GM23248 (cell line): ENCODE measurements around the gene ADH1B. TPM values are rescaled to one million over a fixed set of nuclear protein-coding genes. Genes with fewer than 3 reads are reported as not detected.

Experiments
- DNase-seq: peaks from one replicate; pipeline ENCODE4 v3.0.0-alpha.2; 2015
- H2AFZ ChIP-seq: fragments of 200-600 bp; sonication (generic); 2 replicates; pipeline ENCODE4 v1.6.1; 2016; ENCODE audit warnings: antibody characterized with exemption
- H3F3A ChIP-seq: fragments of 200-600 bp; sonication (generic); 2 replicates; pipeline ENCODE4 v1.6.1; 2016; ENCODE audit warnings: mild to moderate bottlenecking, antibody characterized with exemption, mixed run types; ENCODE audit not compliant: insufficient read depth
- H3K27ac ChIP-seq: fragments of 200-600 bp; sonication (generic); 2 replicates; pipeline ENCODE4 v1.5.1; 2016; ENCODE audit warnings: mild to moderate bottlenecking
- H3K27me3 ChIP-seq: fragments of 200-600 bp; sonication (generic); replicated peaks from 2 replicates; pipeline ENCODE4 v1.6.1; 2016; ENCODE audit warnings: mild to moderate bottlenecking; ENCODE audit not compliant: insufficient read depth
- H3K36me3 ChIP-seq: fragments of 200-600 bp; sonication (generic); 2 replicates; pipeline ENCODE4 v1.6.1; 2016; ENCODE audit warnings: low read depth, mild to moderate bottlenecking
- H3K4me1 ChIP-seq: fragments of 200-600 bp; sonication (generic); 2 replicates; pipeline ENCODE4 v1.6.1; 2016; ENCODE audit warnings: mild to moderate bottlenecking; ENCODE audit not compliant: insufficient read depth
- H3K4me2 ChIP-seq: fragments of 200-600 bp; sonication (generic); one replicate; pipeline ENCODE4 v1.6.1; 2016; ENCODE audit warnings: mild to moderate bottlenecking; ENCODE audit not compliant: unreplicated experiment
- H3K4me3 ChIP-seq: fragments of 200-600 bp; sonication (generic); 2 replicates; pipeline ENCODE4 v1.5.1; 2016; ENCODE audit warnings: mild to moderate bottlenecking
- H3K79me2 ChIP-seq: fragments of 200-600 bp; sonication (generic); 2 replicates; pipeline ENCODE4 v1.6.1; 2016; ENCODE audit warnings: mild to moderate bottlenecking; ENCODE audit not compliant: insufficient read depth
- H3K9ac ChIP-seq: fragments of 200-600 bp; sonication (generic); 2 replicates; pipeline ENCODE4 v1.6.1; 2016; ENCODE audit warnings: mild to moderate bottlenecking
- H3K9me2 ChIP-seq: fragments of 200-600 bp; sonication (generic); 2 replicates; pipeline ENCODE4 v1.6.1; 2016; ENCODE audit warnings: mixed run types, mild to moderate bottlenecking, moderate library complexity; ENCODE audit not compliant: insufficient read depth
- H3K9me3 ChIP-seq: fragments of 200-600 bp; sonication (generic); one replicate; pipeline ENCODE4 v1.6.1; 2017; ENCODE audit warnings: low read depth
- H4K20me1 ChIP-seq: fragments of 200-600 bp; sonication (generic); 2 replicates; pipeline ENCODE4 v1.6.0; 2016; ENCODE audit not compliant: insufficient read depth
- EZH2 ChIP-seq: fragments of 200-600 bp; sonication (generic); IDR thresholded peaks from 2 replicates; pipeline ENCODE4 v1.6.1; 2018; ENCODE audit warnings: antibody characterized with exemption, mild to moderate bottlenecking; ENCODE audit not compliant: insufficient read depth, poor library complexity, severe bottlenecking
- EZH2phosphoT487 ChIP-seq: fragments of 200-600 bp; sonication (generic); IDR thresholded peaks from 2 replicates; pipeline ENCODE4 v1.6.1; 2018; ENCODE audit warnings: antibody characterized with exemption, moderate library complexity, mild to moderate bottlenecking, low read depth; ENCODE audit not compliant: insufficient read depth
- WGBS, 2 experiments: methylation state at CpG; one replicate each; pipeline ENCODE4 v1.1.6; 2015 to 2017; ENCODE audit warnings: low lambda C conversion rate in 2 of 2, low coverage in 1 of 2; ENCODE audit errors: missing lambda C conversion rate in 2 of 2; 5-methylcytosine and 5-hydroxymethylcytosine counted together
- in situ Hi-C: fragments of 300-500 bp; cut with MboI; formaldehyde crosslinking; loops from 2 replicates; pipeline ENCODE4 v1.15.0; 2020
- polyA plus RNA-seq: library from polyadenylated mRNA; unstranded; fragments of >200 nt; fragmentation: Nextera tagmentation; extraction: Ambion mirVana; gene quantifications from 2 replicates; pipeline ENCODE4 v1.2.1, GENCODE V29; 2016
- total RNA-seq: library from RNA; depleted of rRNA; stranded (reverse); fragments of >200 nt; shearing (Covaris generic); gene quantifications from 2 replicates; pipeline ENCODE4 v1.2.3, GENCODE V29; 2014

The ADH1B gene
- total and polyA plus RNA-seq, 2 experiments from 2014 or later = 0.15 TPM; not detected in 1

- 58 to 64% methylated on average over 1 of the region's 1 CpG for WGBS, 2 experiments
- in situ Hi-C loops = no loop called here
Observed at GRCh38 chr4:99334880-99335279, 13.7 kb upstream of the ADH1B start.

GRCh38 chr4:99330648-99331047 lies 9.4 kb upstream of the ADH1B start:
- Histone ChIP-seq H3K9me3 (no peaks in the 10 kb centered on the region), H3K36me3 (no peaks in the 10 kb centered on the region), H3K9ac (no peak overlapping the region), H3K4me3 (no peak overlapping the region), H3K27ac (no peak overlapping the region), H4K20me1 (no peaks in the 10 kb centered on the region), H3K4me1 (no peaks in the 10 kb centered on the region), H3K9me2 (no peaks in the 10 kb centered on the region), H3K4me2 (no peak overlapping the region), H2AFZ (no peak overlapping the region), H3F3A (no peaks in the 10 kb centered on the region), H3K79me2 (no peaks in the 10 kb centered on the region), H3K27me3 (no peaks in the 10 kb centered on the region)
- DNase-seq = no peak
- 57 to 73% methylated on average over 3 of the region's 3 CpGs for WGBS, 2 experiments
- no peak for TF ChIP-seq EZH2
- TF ChIP-seq EZH2phosphoT487 = no peak
- in situ Hi-C loops = no loop called here

More at GRCh38 chr4:99334880-99335279, 13.7 kb upstream of the ADH1B start:
- Histone ChIP-seq H3K4me3 (no peak overlapping the region), H3K4me1 (no peaks in the 10 kb centered on the region), H3K9me3 (no peaks in the 10 kb centered on the region), H3K9me2 (no peaks in the 10 kb centered on the region), H3K36me3 (no peaks in the 10 kb centered on the region), H3K79me2 (no peaks in the 10 kb centered on the region), H4K20me1 (no peaks in the 10 kb centered on the region), H3K27me3 (no peaks in the 10 kb centered on the region), H3K9ac (no peak overlapping the region), H3K4me2 (no peak overlapping the region), H3F3A (no peaks in the 10 kb centered on the region), H2AFZ (no peak overlapping the region), H3K27ac (no peak overlapping the region)
- no peak for TF ChIP-seq EZH2
- no peak for TF ChIP-seq EZH2phosphoT487
- no peak for DNase-seq

- H3K9me2 ChIP-seq = no peaks in the 10 kb centered on the region
- H3K9me3 ChIP-seq = no peaks in the 10 kb centered on the region
- no peaks in the 10 kb centered on the region for H3K79me2 ChIP-seq
- no peak overlapping the region for H3K9ac ChIP-seq
- H3K27me3 ChIP-seq = no peaks in the 10 kb centered on the region
- no peak overlapping the region for H2AFZ ChIP-seq
- peaks cover 4% of the 10 kb centered on the region; the same call in 1 of the 2 replicates for H3K4me1 ChIP-seq
- WGBS, 2 experiments = 46 to 54% methylated on average over 2 of the region's 2 CpGs
- in situ Hi-C loops = no loop called here
- H3F3A ChIP-seq = peaks cover 6% of the 10 kb centered on the region; the same call in 1 of the 2 replicates
- H3K27ac ChIP-seq = no peak overlapping the region
- no peak overlapping the region for H3K4me2 ChIP-seq
- H4K20me1 ChIP-seq = no peaks in the 10 kb centered on the region
- no peak overlapping the region for H3K4me3 ChIP-seq
- no peak for DNase-seq
- no peaks in the 10 kb centered on the region for H3K36me3 ChIP-seq
- TF ChIP-seq EZH2 = no peak
- TF ChIP-seq EZH2phosphoT487 = no peak
Observed at GRCh38 chr4:99329876-99330275, 8.7 kb upstream of the ADH1B start.

- Histone ChIP-seq H3K27ac (peak overlapping the region; percentile 34; the same call in 1 of the 2 replicates), H3K9me2 (no peaks in the 10 kb centered on the region), H2AFZ (no peak overlapping the region), H3K36me3 (no peaks in the 10 kb centered on the region), H3K79me2 (no peaks in the 10 kb centered on the region), H3K4me2 (peak overlapping the region; percentile 48), H3K4me3 (0 out of 2 replicates have a peak overlapping the region, but pooled peaks have one; percentile 21), H3K4me1 (peaks cover 13% of the 10 kb centered on the region), H3K9me3 (no peaks in the 10 kb centered on the region), H4K20me1 (no peaks in the 10 kb centered on the region), H3K27me3 (no peaks in the 10 kb centered on the region), H3K9ac (no peak overlapping the region), H3F3A (peaks cover 14% of the 10 kb centered on the region; the same call in 1 of the 2 replicates)
- 0 to 2% methylated on average over 3 of the region's 3 CpGs for WGBS, 2 experiments
- DNase-seq = peak; percentile 84
- TF ChIP-seq EZH2 (no peak), EZH2phosphoT487 (no peak)
- in situ Hi-C loops = no loop called here
Observed at GRCh38 chr4:99324979-99325378, 3.8 kb upstream of the ADH1B start.
